Osteoblast (primary cell): Measurements from ENCODE around the gene RPL36. TPM values are rescaled to one million over a fixed set of nuclear protein-coding genes. Genes with fewer than 3 reads are reported as not detected.

Source experiments
- DNase-seq: peaks from one replicate; pipeline ENCODE4 v3.0.0; 2011; ENCODE audit warnings: low spot score, mixed read lengths; ENCODE audit not compliant: insufficient read length; ENCODE audit errors: missing footprints
- H2AFZ ChIP-seq: 2 replicates; pipeline ENCODE4 v1.6.0; 2011; ENCODE audit warnings: mild to moderate bottlenecking, low read length
- H3K27ac ChIP-seq: 2 replicates; pipeline ENCODE4 v1.5.1; 2011; ENCODE audit warnings: mild to moderate bottlenecking, low read depth, low read length, moderate library complexity
- H3K27me3 ChIP-seq: 2 replicates; pipeline ENCODE4 v1.6.0; 2012; ENCODE audit warnings: mild to moderate bottlenecking, control low read depth, inconsistent platforms, low read length, moderate library complexity; ENCODE audit not compliant: insufficient read depth
- H3K36me3 ChIP-seq: 2 replicates; pipeline ENCODE4 v1.5.1; 2011; ENCODE audit warnings: mild to moderate bottlenecking, low read length, control low read depth, moderate library complexity; ENCODE audit not compliant: insufficient read depth
- H3K4me1 ChIP-seq: 2 replicates; pipeline ENCODE4 v1.5.1; 2011; ENCODE audit warnings: mild to moderate bottlenecking, low read length, control low read depth, moderate library complexity; ENCODE audit not compliant: insufficient read depth
- H3K4me2 ChIP-seq: 2 replicates; pipeline ENCODE4 v1.6.0; 2011; ENCODE audit warnings: mild to moderate bottlenecking, low read length; ENCODE audit not compliant: insufficient read depth
- H3K4me3 ChIP-seq: fragments of 200-600 bp; sonication (generic); 3 replicates; pipeline ENCODE4 v1.5.1; 2012; ENCODE audit warnings: mild to moderate bottlenecking, low read length, inconsistent platforms; ENCODE audit not compliant: insufficient read depth
- H3K79me2 ChIP-seq: 2 replicates; pipeline ENCODE4 v1.6.0; 2012; ENCODE audit warnings: mild to moderate bottlenecking, low read length, control low read depth, inconsistent platforms; ENCODE audit not compliant: insufficient read depth
- H3K9me3 ChIP-seq: 2 replicates; pipeline ENCODE4 v1.5.1; 2011; ENCODE audit warnings: low read depth, low read length, control low read depth
- H4K20me1 ChIP-seq: 2 replicates; pipeline ENCODE4 v1.6.0; 2012; ENCODE audit warnings: mild to moderate bottlenecking, low read length, control low read depth; ENCODE audit not compliant: insufficient read depth
- total RNA-seq: library from RNA; depleted of rRNA; stranded (reverse); fragments of >200 nt; gene quantifications from 2 replicates; pipeline ENCODE4 v1.2.3, GENCODE V29; 2012
- TF ChIP-seq, protein P1 (sequence below): IDR thresholded peaks from 2 replicates; pipeline ENCODE4 v1.5.1; 2011; ENCODE audit warnings: mild to moderate bottlenecking, low read depth, low read length, moderate library complexity; ENCODE audit errors: extremely low read depth

RPL36 gene
- total RNA-seq, 1 donor: 228 TPM

DNA sequence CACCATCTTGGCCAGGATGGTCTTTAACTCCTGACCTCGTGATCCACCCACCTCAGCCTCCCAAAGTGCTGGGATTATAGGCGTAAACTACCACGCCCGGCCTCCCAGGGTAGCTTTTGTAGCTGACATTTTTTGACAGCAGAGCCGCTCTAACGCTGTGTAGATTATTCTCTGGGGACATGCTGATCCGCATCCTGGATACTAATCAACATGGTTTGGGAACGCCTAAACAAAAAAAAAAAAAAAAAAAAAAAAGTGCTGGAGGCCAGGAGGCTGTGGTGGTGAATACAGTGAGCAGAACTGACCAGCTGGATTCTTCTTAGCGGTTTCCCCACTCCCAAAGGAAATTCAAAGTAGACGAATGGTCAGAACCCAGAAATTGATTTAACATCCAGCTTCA is 24.7 kb downstream of the RPL36 start:
- Histone ChIP-seq H3K4me1 (peaks cover 21% of the 10 kb centered on the region), H2AFZ (no peak overlapping the region), H3K4me3 (no peak overlapping the region), H3K4me2 (no peak overlapping the region), H3K27me3 (no peaks in the 10 kb centered on the region), H4K20me1 (peaks cover 18% of the 10 kb centered on the region), H3K79me2 (peaks cover 67% of the 10 kb centered on the region), H3K27ac (no peak overlapping the region), H3K9me3 (no peaks in the 10 kb centered on the region), H3K36me3 (peaks cover 40% of the 10 kb centered on the region)
- DNase-seq: no peak
- TF ChIP-seq, protein P1, sequence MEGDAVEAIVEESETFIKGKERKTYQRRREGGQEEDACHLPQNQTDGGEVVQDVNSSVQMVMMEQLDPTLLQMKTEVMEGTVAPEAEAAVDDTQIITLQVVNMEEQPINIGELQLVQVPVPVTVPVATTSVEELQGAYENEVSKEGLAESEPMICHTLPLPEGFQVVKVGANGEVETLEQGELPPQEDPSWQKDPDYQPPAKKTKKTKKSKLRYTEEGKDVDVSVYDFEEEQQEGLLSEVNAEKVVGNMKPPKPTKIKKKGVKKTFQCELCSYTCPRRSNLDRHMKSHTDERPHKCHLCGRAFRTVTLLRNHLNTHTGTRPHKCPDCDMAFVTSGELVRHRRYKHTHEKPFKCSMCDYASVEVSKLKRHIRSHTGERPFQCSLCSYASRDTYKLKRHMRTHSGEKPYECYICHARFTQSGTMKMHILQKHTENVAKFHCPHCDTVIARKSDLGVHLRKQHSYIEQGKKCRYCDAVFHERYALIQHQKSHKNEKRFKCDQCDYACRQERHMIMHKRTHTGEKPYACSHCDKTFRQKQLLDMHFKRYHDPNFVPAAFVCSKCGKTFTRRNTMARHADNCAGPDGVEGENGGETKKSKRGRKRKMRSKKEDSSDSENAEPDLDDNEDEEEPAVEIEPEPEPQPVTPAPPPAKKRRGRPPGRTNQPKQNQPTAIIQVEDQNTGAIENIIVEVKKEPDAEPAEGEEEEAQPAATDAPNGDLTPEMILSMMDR: no peak

GRCh38 chr19:5717215-5717935 is 27.3 kb downstream of the RPL36 start:
- Histone ChIP-seq H3K4me3 (peak overlapping the region; percentile 95), H3K4me2 (peak overlapping the region; percentile 95), H3K4me1 (peaks cover 23% of the 10 kb centered on the region), H3K9me3 (no peaks in the 10 kb centered on the region), H2AFZ (no peak overlapping the region), H3K27ac (peak overlapping the region; percentile 98), H3K36me3 (peaks cover 20% of the 10 kb centered on the region), H3K27me3 (no peaks in the 10 kb centered on the region), H4K20me1 (peaks cover 15% of the 10 kb centered on the region), H3K79me2 (peaks cover 67% of the 10 kb centered on the region)
- DNase-seq: peak; percentile 61
- TF ChIP-seq, protein P1: no peak

- Histone ChIP-seq H3K4me2 (peak overlapping the region; percentile 95), H3K9me3 (no peaks in the 10 kb centered on the region), H3K27ac (peak overlapping the region; percentile 98), H2AFZ (no peak overlapping the region), H3K27me3 (no peaks in the 10 kb centered on the region), H3K4me1 (peaks cover 23% of the 10 kb centered on the region), H3K36me3 (peaks cover 13% of the 10 kb centered on the region), H3K79me2 (peaks cover 63% of the 10 kb centered on the region), H3K4me3 (peak overlapping the region; percentile 95), H4K20me1 (peaks cover 15% of the 10 kb centered on the region)
- no peak for DNase-seq
- TF ChIP-seq, protein P1: no peak
Observed at GRCh38 chr19:5718037-5718578, 28.0 kb downstream of the RPL36 start.

DNA sequence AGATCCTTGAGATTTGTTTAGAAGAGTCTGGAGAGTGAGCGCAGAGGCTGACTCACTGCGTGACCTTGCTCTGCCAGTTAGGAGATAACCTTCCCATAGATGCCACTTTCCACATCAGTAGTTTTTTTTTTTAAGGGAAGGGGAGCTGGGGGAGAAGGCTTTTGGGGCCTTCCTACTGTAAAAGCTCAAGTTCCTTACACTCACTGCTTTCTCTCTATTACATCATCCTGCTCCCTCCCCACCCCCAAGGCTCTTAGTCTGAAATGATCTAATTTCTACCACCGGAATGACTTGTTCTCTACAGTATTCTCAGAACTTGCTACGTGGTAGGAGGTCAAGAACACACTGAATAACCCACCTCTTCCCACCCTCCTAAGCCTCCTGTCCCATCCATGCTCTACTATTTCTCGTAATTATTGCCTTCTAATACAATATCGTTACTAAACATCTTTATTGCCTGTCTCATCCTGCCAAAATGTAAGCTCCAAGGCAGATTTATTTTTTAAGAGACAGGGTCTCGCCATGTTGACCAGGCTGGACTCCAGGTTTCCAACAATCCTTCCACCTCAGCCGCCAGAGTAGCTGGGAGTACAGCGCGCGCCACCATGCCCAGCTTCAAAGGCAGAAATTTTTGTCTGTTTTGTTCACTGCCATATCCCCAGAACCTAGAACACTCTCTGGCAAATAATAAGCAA is 28.6 kb downstream of the RPL36 start:
- Histone ChIP-seq H2AFZ (no peak overlapping the region), H3K4me3 (peak overlapping the region; percentile 95), H3K79me2 (peaks cover 57% of the 10 kb centered on the region), H3K27ac (peak overlapping the region; percentile 98), H4K20me1 (peaks cover 15% of the 10 kb centered on the region), H3K9me3 (no peaks in the 10 kb centered on the region), H3K4me2 (peak overlapping the region; percentile 95), H3K36me3 (peaks cover 7% of the 10 kb centered on the region), H3K4me1 (peaks cover 23% of the 10 kb centered on the region), H3K27me3 (no peaks in the 10 kb centered on the region)
- peak; percentile 92 for DNase-seq
- TF ChIP-seq, protein P1: no peak
